GM19438 (cell line): Measurements from ENCODE around the gene HNRNPA2B1.
"Not testable (repeated sequence)": the region's sequence is repeated elsewhere in the genome, so short reads cannot be mapped to it uniquely, and the experiment has no call there.

ENCODE experiments used
- ATAC-seq: cut with Tn5 transposase; IDR thresholded peaks from one replicate; pipeline ENCODE4 v1.9.1; 2021; ENCODE audit warnings: low read depth; ENCODE audit not compliant: unreplicated experiment

Gene HNRNPA2B1

DNA sequence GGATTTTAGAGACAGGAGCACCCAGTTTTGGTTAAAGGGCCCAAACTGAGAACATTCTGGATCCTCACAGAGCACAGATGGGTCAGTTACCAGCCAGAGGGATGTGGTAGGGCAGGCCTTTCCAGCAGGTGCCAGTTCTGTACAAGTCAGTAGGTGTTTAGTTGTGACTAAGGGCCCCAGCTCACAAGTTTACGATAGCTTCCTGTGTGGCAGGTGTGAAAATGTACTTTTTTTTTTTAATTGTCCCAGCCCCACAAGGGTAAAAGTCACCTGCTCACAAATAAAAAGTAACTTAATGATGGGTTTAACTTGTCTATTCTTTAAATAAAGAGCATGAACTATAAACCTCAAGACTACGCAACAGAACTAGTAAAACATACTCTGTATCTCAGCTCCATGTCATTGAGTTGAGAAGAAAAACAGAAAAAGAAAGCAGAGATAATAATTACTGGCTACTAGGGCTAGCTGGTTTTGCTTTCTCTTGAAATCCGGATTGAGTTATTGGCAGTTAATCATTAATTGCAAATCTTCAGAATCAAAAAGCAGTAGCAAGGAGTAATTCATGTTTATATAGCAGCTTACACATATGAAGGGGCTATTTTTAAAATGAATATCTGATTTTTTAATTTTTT lies 33.1 kb downstream of the HNRNPA2B1 start:
- peak; percentile 77 for ATAC-seq

DNA sequence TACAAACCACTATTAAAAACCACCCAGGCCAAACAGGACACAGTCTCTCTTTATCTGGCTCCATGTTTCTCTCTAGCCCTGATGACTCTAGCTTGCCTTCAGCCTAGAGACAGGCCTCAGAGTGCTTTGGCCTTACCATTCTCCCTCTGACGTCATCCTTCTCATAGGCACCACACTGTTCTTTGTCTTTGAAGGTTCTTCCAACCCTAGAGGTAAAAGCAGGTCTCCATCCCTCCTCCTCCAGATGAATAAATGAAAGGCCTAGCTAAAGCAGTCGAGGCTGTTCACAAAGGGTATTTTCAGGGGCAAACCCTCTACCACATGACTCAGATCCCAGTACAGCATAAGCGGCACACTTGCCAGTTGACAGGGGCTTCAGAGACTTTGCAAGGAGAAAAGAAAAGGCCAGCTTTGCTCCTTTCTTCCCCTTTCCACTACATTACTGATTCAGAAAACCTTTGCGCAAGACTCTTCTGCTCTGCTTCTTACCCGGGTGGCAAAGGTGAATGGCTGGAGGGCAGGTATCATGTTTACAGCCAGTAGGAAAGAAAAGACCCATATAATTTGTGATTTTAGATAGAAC lies 33.8 kb downstream of the HNRNPA2B1 start:
- ATAC-seq = no peak

DNA sequence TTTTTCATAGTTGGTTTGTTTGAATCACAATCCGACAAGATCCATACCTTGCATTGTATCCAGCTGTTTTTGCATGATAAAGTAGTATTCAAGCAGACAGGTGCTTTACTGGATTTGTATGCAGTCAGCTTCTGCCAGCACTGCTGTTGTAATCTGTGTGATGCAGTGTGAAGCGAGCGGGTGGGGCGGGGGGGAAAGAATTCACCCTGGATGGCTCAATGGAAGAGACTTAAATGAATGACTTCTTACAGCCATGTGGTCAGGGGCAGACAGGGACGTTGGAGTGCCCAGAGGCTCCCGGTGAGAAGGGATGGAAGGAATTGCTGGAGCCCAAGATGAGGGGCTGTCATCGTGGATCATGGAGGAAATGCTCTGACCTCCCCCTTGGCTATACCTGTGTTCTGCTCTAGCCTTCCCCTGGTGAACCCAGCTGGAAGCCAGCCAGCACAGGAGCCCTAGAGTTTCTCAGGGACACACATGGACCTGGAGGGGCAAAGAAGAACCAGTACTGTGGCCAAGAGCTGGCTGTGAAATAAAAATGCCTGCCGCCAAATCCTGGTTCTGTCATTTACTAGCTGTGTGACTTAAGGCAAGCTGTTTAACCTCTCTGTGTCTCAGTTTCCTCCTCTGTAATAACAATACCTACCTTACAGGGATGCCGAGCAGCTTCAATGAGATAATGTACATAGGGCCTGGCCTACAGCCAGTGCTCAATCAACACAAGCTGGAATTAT lies 34.4 kb downstream of the HNRNPA2B1 start:
- no peak for ATAC-seq

DNA sequence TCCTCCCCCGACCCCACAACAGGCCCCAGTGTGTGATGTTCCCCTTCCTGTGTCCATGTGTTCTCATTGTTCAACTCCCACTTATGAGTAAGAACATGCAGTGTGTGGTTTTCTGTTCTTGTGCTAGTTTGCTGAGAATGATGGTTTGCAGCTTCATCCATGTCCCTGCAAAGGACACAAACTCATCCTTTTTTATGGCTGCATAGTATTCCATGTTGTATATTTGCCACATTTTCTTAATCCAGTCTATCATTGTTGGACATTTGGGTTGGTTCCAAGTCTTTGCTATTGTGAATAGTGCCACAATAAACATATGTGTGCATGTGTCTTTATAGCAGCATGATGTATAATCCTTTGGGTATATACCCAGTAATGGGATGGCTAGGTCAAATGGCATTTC lies 36.7 kb downstream of the HNRNPA2B1 start:
- ATAC-seq = not testable (repeated sequence)

GRCh38 chr7:26162431-26162830 lies 38.1 kb downstream of the HNRNPA2B1 start:
- ATAC-seq = no peak

GRCh38 chr7:26160896-26161295 lies 39.6 kb downstream of the HNRNPA2B1 start:
- no peak for ATAC-seq

- ATAC-seq = no peak
Measured at GRCh38 chr7:26159243-26159642, 41.3 kb downstream of the HNRNPA2B1 start.

- no peak for ATAC-seq
Measured at GRCh38 chr7:26157520-26158105, 42.9 kb downstream of the HNRNPA2B1 start.

DNA sequence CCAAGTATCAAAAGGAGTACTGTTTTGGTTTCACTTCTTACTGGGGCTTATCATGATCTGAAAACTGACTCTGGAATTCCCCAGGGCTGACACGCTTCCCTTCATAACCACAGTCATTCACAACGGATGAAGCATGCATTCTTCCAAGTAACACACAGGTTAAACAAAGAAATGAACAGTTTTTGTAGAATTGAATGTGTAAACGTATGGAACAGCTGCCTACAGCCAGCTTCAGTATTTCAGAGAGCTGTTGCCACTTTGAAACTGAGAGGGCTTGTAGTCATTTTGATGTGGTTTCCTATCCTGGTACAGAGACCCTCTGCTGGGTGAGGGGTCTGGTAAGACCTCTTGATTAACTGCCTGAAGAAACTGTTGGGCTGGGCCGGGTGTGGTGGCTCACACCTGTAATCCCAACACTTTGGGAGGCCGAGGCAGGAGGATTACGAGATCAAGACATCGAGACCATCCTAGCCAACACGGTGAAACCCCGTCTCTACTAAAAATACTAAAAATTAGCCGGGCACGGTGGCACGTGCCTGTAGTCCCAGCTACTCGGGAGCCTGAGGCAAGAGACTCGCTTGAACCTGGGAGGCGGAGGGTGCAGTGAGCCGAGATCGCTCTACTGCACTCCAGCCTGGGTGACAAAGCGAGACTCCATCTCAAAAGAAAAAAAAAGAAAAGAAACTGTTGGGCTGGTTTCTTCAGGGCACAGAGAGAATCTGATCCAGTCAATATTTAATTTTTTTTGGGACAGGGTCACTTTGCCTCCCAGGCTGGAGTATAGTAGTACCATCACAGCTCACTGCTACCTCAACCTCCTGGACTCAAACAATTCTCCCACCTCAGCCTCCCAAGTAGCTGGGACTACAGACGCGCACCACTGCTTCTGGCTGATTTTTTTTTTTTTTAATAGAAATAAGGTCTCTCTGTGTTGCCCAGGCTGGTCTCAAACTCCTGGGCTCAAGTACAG lies 43.8 kb downstream of the HNRNPA2B1 start:
- no peak for ATAC-seq

- no peak for ATAC-seq
Measured at GRCh38 chr7:26155531-26156375, 44.8 kb downstream of the HNRNPA2B1 start.

- ATAC-seq = no peak
Measured at GRCh38 chr7:26153823-26154783, 46.4 kb downstream of the HNRNPA2B1 start.

DNA sequence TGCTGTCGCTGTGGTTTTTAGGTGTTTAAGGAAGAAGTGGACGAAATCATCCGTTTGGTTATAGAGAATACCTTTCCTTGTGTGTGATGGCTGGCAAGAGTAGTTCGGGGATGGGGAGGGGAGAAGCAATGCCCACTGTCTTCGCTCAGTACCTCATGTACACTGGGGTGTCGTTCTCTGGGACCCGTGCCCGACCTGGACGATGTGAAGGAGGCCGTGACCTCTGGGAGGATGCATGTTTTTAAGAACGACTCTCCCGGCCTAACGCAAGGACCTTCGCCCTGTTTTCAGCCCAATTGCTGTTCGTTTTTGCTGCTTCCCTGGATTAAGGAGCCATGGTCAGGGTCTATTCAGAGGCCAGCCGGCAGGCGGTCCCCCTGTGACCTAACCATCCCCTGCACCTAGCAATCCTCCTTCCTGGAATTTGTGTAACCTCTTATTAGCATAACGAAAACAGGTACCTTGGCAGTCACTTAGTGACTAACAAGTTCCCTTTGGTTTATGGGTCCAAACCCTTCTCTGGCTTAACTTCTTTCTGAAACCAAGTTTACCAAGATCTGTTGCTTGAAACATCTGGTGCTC lies 47.2 kb downstream of the HNRNPA2B1 start:
- ATAC-seq = no peak

GRCh38 chr7:26152782-26153240 lies 47.7 kb downstream of the HNRNPA2B1 start:
- peak; percentile 34 for ATAC-seq

GRCh38 chr7:26151953-26152781 lies 48.4 kb downstream of the HNRNPA2B1 start, which contains the start of gene NFE2L3:
Gene NFE2L3 (plus strand): TSS chr7:26152198. CDS start chr7:26152499, 301 bp downstream.
- peak; percentile 53 for ATAC-seq

GRCh38 chr7:26151650-26151952 lies 48.9 kb downstream of the HNRNPA2B1 start:
- no peak for ATAC-seq

- no peak for ATAC-seq
Measured at GRCh38 chr7:26151096-26151495, 49.5 kb downstream of the HNRNPA2B1 start.

DNA sequence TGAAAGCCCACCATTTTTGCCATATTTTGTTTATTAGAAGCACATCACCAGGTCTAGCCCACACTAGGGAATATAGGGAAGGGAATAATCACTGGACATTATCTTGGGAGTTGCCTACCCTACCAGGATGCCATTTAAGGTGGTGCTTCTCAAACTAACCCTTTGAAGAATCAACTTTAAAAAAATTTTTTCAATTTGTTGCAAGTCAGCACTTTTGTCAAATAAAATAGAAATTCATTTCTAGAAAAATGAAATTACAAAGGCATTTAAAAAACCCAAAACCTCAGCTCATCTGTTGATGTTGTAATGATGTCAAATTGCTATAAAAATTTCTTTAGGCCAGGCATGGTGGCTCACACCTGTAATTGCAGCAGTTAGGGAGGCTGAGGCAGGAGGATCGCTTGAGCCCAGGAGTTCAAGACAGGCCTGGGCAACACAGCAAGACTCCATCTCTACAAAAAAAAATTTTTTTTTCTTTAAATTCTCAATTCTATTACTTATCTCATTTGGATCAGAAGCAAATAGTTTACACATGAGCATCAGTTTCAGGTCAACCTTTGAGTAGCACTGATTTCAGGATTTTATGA lies 51.1 kb downstream of the HNRNPA2B1 start:
- ATAC-seq = no peak
